Astrocyte (in vitro differentiated cells and primary cell): ENCODE measurements around the gene DNAJB1.

Experiments
- CTCF ChIP-seq: IDR thresholded peaks from 2 replicates; pipeline ENCODE4 v1.5.1; 2011; ENCODE audit warnings: low read depth, mild to moderate bottlenecking, inconsistent platforms, low read length, moderate library complexity; ENCODE audit not compliant: insufficient read depth
- EZH2 ChIP-seq: IDR thresholded peaks from 2 replicates; pipeline ENCODE4 v1.6.1; 2012; ENCODE audit warnings: mild to moderate bottlenecking, low read length, inconsistent platforms; ENCODE audit not compliant: insufficient read depth

DNA sequence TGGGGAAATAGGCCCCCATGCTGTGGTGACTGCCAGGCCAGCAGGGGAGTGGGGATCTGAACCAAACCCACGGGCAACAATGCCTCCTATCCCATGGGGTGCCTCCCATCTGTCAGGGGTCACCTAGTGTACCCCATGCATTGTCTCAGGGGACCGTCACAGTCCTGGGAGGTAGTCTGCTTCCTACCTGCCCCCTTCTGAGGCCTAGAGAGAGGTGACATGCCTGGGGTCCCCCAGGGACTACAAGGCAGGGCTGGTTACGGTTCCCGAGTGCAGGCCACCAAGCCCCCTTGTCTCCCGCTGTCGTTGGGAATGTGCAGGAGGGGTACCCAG, 42.5 kb upstream of the DNAJB1 start:
- TF ChIP-seq CTCF (no peak), EZH2 (no peak)
